Measurements from ENCODE around the gene MOCS3.

Gene MOCS3, protein sequence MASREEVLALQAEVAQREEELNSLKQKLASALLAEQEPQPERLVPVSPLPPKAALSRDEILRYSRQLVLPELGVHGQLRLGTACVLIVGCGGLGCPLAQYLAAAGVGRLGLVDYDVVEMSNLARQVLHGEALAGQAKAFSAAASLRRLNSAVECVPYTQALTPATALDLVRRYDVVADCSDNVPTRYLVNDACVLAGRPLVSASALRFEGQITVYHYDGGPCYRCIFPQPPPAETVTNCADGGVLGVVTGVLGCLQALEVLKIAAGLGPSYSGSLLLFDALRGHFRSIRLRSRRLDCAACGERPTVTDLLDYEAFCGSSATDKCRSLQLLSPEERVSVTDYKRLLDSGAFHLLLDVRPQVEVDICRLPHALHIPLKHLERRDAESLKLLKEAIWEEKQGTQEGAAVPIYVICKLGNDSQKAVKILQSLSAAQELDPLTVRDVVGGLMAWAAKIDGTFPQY

DNA sequence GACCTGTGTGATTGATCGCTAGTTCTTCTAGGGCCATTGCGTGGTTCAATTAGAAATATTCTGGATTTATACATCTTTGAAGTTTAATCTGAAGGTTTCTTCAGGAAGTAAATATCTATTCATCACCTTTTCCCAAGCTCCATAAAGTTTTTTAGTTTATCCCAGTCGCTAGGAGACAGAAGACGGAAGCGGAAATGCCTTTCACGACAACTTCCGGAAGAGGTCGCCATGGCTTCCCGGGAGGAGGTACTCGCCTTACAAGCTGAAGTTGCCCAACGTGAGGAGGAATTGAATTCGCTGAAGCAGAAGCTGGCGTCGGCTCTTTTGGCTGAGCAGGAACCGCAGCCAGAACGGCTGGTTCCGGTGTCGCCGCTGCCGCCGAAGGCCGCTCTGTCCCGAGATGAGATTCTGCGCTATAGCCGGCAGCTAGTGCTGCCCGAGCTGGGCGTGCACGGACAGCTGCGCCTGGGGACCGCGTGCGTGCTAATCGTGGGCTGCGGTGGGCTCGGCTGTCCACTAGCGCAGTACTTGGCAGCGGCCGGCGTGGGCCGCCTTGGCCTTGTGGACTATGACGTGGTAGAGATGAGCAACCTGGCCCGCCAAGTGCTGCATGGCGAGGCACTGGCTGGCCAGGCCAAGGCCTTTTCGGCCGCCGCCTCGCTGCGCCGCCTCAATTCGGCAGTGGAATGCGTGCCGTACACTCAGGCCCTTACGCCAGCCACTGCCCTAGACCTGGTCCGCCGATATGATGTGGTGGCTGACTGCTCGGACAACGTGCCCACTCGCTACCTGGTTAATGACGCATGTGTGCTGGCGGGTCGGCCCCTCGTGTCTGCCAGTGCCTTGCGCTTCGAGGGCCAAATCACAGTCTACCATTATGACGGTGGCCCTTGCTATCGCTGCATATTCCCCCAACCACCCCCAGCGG, at the start of gene MOCS3:
TSS of gene MOCS3 (plus strand) at position 204 of the 928 bp plus-strand sequence. CDS start at position 229, 25 bp downstream.
- peak; percentile 43 to 63 (median 45) for DNase-seq (ENCODE audit: low read depth in 2 of 3, low spot score in 2 of 3)

GRCh38 chr20:50909413-50909812, 49.2 kb upstream of the MOCS3 start:
- no peak for DNase-seq (ENCODE audit: low read depth in 2 of 3, low spot score in 2 of 3)

- DNase-seq (ENCODE audit: low read depth in 2 of 3, low spot score in 2 of 3) = no peak
These were observed 47.6 kb upstream of the MOCS3 start for GRCh38 chr20:50911030-50911429.

GRCh38 chr20:50911716-50912115, 46.9 kb upstream of the MOCS3 start:
- DNase-seq (ENCODE audit: low read depth in 2 of 3, low spot score in 2 of 3) = no peak

DNA sequence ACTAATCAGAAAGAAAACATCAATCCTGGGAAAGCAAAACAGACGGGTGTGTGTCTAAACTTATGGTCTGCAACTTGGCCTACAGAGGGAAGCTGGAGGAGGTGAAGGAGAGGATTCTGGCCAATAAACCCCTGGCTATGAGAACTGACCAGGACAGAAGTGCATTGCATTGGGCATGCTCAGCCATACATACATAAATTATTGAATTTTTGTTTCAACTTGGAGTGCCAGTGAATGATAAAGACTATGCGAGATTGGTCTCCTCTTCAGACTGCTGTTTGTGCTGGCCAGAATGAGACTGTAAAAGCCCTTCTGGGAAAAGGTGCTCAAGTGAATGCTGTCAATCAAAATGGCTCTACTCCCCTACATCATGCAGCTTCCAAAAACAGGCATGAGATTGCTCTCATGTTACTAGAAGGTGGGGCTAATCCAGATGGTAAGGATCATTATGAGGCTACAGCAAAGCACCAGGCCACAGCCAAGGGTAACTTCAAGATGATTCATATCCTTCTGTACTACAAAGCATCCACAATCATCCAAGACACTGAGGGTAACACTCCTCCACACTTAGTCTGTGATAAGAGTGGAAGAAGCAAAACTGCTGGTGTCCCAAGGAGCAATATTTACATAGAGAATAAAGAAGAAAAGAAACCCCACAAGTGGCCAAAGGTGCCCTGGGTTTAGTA, 44.8 kb upstream of the MOCS3 start:
- no peak for DNase-seq (ENCODE audit: low read depth in 2 of 3, low spot score in 2 of 3)

- no peak for DNase-seq (ENCODE audit: low read depth in 2 of 3, low spot score in 2 of 3)
These were observed 43.2 kb upstream of the MOCS3 start for GRCh38 chr20:50915424-50915823.

DNA sequence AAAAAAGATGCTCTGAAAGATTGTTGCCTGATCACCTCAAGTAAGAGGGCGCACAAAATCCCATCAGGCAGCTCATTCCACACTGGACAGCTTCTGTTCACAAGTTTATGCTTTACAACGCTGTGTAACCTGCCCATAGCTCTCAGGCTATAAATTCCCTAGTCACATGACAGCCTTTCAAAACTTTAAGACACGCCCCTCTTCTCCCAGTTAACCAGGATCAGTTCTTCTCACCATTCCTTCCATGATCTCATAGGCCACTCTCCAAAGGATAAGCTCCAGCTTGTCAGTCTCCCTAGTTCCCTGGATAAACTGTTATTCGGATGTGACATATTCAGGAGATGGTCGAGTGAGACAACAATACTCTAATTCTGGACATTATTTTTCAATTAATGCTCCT, 42.4 kb upstream of the MOCS3 start:
- DNase-seq (ENCODE audit: low read depth in 2 of 3, low spot score in 2 of 3) = no peak

GRCh38 chr20:50916934-50917333, 41.7 kb upstream of the MOCS3 start:
- no peak for DNase-seq (ENCODE audit: low read depth in 2 of 3, low spot score in 2 of 3)

DNA sequence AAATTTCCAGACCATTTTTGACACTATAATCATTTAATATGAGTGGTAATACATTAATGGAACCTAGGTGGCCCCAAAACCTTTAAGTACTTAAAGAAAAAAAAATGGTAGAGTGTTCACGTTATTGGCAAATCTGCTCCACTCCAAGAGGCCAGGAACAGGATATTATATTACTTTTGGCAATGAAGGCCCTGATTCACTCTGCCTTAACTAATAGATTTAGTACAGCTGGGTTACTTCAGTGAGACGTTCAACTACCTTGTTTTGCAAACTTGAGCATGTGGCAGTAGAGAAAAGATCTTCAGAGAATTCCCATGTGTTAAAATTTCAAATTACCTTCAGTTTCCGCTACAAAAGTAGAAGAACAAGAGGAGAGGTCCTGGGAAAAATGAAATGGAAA, 40.2 kb upstream of the MOCS3 start:
- no peak for DNase-seq (ENCODE audit: low read depth in 2 of 3, low spot score in 2 of 3)

DNA sequence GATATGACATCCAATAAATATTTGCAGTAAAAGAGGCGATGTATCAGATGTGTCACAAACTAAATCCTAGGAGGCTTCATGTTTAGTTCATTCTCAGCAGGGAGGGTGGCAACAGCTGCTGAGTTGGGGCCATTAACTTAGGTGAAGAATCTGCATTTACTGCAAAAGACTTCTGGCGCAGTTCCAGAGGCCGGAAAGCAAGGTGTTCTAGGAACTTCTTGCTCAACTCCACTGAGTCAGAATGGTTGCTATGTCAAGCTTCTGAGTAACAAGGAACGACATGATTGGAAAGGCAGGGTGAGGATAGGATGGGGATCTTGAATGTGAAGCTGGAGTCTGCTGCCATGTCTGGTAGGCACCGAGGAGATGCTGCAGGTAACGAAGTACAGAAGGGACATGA, 39.1 kb upstream of the MOCS3 start:
- no peak for DNase-seq (ENCODE audit: low read depth in 2 of 3, low spot score in 2 of 3)

- no peak for DNase-seq (ENCODE audit: low read depth in 2 of 3, low spot score in 2 of 3)
These were observed 37.6 kb upstream of the MOCS3 start for GRCh38 chr20:50920997-50921396.

DNA sequence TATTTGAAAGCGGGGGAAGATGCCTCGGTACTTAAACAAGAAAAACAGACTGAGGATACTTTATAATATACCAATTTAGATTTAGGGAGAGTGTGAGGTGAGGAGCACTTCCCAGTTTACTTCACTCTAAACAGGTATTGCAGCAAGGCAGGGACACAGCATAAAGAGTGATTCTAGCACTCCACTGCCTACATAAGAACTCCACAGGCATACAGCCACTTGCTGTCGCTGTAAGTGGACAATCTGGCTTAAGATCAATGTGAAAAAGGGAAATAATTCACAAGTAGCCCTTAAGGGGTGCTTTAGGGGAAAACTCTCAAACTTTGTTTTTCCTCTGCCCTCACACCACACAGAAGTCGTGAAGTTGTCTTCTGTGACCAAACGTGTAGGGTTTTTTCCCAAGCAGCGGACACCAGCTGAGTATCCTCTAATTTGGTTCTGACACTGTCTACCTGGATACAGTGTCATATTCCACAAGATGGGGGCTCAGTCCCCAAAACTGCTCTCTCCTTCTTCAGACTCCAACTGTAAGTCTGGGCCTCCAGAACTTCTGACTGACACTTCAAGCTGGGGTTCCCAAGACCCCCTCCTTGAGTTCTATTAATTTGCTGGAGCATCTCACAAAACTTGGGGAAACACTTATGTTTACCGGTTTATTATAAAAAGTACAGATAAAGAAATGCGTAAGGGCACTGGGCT, 36.7 kb upstream of the MOCS3 start:
- no peak for DNase-seq (ENCODE audit: low read depth in 2 of 3, low spot score in 2 of 3)

GRCh38 chr20:50924261-50924920, 34.2 kb upstream of the MOCS3 start:
- DNase-seq (ENCODE audit: low read depth in 2 of 3, low spot score in 2 of 3) = no peak

GRCh38 chr20:50926530-50926929, 32.1 kb upstream of the MOCS3 start:
- DNase-seq (ENCODE audit: low read depth in 2 of 3, low spot score in 2 of 3) = no peak

GRCh38 chr20:50928469-50928868, 30.1 kb upstream of the MOCS3 start:
- DNase-seq (ENCODE audit: low read depth in 2 of 3, low spot score in 2 of 3) = no peak

DNA sequence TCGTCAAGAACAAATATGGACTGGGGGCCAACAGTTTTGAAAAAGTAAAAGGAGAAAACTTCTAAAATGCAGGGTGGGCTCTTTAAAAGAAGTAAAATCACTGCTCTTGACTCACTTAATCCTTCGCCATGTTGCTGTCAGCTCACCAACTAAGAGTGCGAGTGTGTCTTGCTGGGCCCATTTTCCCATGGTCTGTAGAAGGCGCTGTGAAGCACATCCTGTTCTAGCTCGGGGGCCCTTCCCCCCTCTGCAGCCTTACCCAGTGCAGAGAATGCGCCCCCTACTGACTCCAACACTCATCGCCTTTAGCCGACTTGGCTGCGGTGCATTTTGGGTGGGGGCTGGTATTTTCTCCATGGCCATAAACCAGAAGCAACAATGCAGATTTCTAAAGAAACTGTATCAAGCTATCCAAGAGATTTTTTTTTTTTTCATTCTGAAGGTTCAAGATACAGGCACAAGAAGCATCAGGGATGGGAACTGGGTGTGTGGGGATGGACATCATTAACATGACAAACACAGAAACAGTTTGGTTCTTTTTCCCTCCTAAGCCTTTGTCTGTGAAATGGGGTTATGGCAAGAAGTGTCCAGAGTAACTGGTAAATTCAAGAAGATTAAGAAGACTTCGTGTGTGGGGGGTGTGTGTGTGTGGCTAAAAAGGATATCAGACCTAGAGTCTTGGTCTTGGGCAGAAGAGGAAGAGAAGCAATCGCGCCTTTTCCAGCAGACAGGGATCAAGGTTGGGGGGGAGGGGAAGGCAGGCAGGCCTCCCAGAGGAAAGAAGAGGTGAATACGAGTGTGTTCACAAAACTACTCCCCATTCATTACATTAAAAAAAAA, 29.1 kb upstream of the MOCS3 start:
- peak; percentile 71 to 84 (median 81) for DNase-seq (ENCODE audit: low read depth in 2 of 3, low spot score in 2 of 3)

DNA sequence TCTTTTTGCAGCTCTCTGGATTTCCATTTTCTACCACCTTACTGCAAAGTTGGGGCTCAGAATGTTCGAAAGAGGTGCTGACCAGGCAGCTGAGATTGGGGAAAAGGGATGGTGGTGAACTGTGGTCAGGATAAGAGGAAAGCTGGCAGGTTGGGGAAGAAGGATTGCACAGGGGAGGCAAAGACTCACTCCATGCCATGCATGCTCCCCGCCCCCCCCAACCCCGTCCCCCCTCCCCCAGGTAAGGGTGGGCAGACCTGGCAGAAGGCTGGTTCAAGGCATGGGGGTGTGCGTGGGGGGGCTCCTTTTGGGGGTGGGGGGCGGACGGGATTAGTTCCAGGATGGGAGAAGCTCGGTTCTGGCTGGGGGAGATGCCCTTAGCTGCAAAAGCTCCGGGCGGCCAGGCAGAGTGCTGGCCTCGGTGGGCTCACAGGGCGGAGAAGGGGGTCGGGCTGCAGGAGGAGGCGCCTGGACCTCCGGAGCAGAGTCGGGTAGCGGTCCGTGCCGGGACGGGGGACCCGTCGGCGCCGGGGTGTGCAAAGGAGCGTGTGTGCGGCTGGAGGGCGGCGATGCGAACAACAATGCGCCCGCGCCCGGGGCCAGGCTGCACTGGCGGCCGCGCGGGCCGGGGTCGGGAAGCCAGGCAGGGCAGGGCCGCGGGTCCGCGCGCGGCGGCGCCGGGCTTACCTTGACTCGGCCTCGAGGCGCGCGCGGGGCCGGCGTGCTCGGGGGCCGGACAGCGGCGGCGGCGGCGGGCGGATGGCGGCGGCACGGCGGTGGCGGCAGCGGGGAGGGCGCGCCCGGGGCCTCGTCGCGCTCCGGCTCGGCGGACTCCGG, 28.3 kb upstream of the MOCS3 start:
- no peak for DNase-seq (ENCODE audit: low read depth in 2 of 3, low spot score in 2 of 3)

- DNase-seq (ENCODE audit: low read depth in 2 of 3, low spot score in 2 of 3) = no peak
These were observed 27.7 kb upstream of the MOCS3 start for GRCh38 chr20:50930976-50931305.

All from activated CD8-positive, alpha-beta memory T cell treated with anti-CD3 and anti-CD28 coated beads for 48 hours (primary cell).